ENCODE results near the gene PES1. TPM values are rescaled to one million over a fixed set of nuclear protein-coding genes. Genes with fewer than 3 reads are reported as not detected.

PES1 gene
- total and polyA plus RNA-seq, 2 of the 13 experiments (the other 11 are each of a cell fraction or from before 2014, with no cell fraction given), result 65.1 to 94.7 TPM

- TF ChIP-seq ZNF501 (CRISPR knock-in tag; IDR thresholded peaks at IDR 0.05) (peak; percentile 70; the same call in 1 of the 2 replicates), CREB3 (CRISPR knock-in tag; IDR thresholded peaks at IDR 0.05) (no peak), NRL (CRISPR knock-in tag; IDR thresholded peaks at IDR 0.05; ENCODE audit: borderline replicate concordance) (no peak), ZNF331 (CRISPR knock-in tag; IDR thresholded peaks at IDR 0.05) (no peak), PAXIP1 (CRISPR knock-in tag; conservative IDR thresholded peaks at IDR 0.05) (peak; percentile 77), TARDBP (CRISPR knock-in tag; IDR thresholded peaks at IDR 0.05) (peak; percentile 35; the same call in 1 of the 2 replicates), ZNF468 (CRISPR knock-in tag; IDR thresholded peaks at IDR 0.05) (no peak), FOXP4 (CRISPR knock-in tag; IDR thresholded peaks at IDR 0.05) (peak; percentile 53), PATZ1 (CRISPR knock-in tag; IDR thresholded peaks at IDR 0.05) (peak; percentile 85), ZNF430 (CRISPR knock-in tag; IDR thresholded peaks at IDR 0.05) (no peak), BRD4 (CRISPR knock-in tag; IDR thresholded peaks at IDR 0.05) (peak; percentile 20; the same call in 1 of the 2 replicates), ZNF572 (CRISPR knock-in tag; IDR thresholded peaks at IDR 0.05) (0 out of 2 replicates have a peak, but pooled peaks have one; percentile 72), SOX5 (CRISPR knock-in tag; IDR thresholded peaks at IDR 0.05; ENCODE audit: borderline replicate concordance) (0 out of 2 replicates have a peak, but pooled peaks have one; percentile 12), HNF1B (CRISPR knock-in tag; IDR thresholded peaks at IDR 0.05) (peak; percentile 48; the same call in 1 of the 2 replicates), ZFAT (CRISPR knock-in tag; conservative IDR thresholded peaks at IDR 0.05) (no peak), NR1H2 (CRISPR knock-in tag; IDR thresholded peaks at IDR 0.05; ENCODE audit: borderline replicate concordance, low read depth) (0 out of 2 replicates have a peak, but pooled peaks have one; percentile 42), RXRA (CRISPR knock-in tag; IDR thresholded peaks at IDR 0.05) (peak; percentile 38; the same call in 1 of the 2 replicates)
Observed at GRCh38 chr22:30559889-30560288, 31.8 kb downstream of the PES1 start (continued).

All from HepG2 (cell line).